Measurements from ENCODE around the gene PPIP5K2.

PPIP5K2 gene

DNA sequence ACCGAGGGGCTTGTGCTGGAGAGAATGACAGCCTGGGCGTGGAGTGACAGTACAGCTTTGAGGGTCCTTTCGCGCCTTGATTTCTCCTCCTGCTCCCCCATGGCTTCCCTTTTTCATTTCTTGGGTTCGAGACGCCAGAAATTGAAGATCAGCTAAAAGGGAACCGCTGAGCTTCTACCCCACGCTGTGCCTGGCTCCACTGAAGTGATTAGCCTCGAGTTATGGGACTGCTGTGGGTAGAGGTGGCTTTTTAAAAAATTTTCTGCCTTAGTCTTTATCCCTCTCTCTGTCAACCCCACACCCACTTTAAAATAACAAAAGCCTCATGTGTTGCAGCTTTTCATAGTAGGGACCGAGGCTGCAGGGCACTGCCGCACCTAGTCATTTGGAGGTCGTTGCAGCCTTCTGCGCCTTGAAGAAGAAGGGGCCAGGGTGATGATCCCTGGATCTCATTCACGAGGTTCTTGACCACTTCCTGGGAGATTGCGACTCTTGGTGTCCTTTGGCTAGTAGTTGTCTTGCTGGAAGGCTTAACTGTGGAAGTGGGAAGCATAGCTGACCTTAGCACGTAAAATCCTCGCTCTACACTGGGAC, 603 bp downstream of the PPIP5K2 start:
- H2AFZ ChIP-seq (ENCODE audit: low read depth) = peak overlapping the region; percentile 33; the same call in 1 of the 2 replicates
- H3K9ac ChIP-seq = peak overlapping the region; percentile 99

DNA sequence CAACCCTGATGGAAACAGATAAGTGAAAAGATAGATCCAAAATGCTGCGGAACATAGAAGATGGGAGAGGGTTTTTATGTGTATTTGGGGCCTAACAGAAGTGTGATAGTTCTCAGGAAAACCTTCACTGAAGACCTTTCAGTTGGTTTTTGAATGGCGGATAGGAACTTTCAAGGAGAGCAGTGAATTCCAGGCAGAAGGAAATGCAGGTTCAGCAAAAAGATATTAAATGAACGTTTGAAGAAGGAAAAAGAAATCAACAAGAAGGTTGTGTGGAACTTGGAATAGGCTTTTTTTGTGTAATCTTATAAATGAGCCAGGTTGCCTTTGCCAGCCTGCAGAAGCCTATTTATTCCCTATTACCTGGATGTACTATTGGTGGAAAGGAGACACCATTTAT, 2.1 kb downstream of the PPIP5K2 start:
- no peak overlapping the region for H3K4me3 ChIP-seq (IDR thresholded peaks at IDR 0.05; ENCODE audit: insufficient read depth, low read depth, low read length)
- H3K27ac ChIP-seq = no peak overlapping the region
- TF ChIP-seq, protein P1, sequence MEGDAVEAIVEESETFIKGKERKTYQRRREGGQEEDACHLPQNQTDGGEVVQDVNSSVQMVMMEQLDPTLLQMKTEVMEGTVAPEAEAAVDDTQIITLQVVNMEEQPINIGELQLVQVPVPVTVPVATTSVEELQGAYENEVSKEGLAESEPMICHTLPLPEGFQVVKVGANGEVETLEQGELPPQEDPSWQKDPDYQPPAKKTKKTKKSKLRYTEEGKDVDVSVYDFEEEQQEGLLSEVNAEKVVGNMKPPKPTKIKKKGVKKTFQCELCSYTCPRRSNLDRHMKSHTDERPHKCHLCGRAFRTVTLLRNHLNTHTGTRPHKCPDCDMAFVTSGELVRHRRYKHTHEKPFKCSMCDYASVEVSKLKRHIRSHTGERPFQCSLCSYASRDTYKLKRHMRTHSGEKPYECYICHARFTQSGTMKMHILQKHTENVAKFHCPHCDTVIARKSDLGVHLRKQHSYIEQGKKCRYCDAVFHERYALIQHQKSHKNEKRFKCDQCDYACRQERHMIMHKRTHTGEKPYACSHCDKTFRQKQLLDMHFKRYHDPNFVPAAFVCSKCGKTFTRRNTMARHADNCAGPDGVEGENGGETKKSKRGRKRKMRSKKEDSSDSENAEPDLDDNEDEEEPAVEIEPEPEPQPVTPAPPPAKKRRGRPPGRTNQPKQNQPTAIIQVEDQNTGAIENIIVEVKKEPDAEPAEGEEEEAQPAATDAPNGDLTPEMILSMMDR (conservative IDR thresholded peaks at IDR 0.05; ENCODE audit: low read depth, low read length) = no peak
- H3K4me2 ChIP-seq = peak overlapping the region; percentile 51; the same call in 1 of the 2 replicates
- H4K20me1 ChIP-seq (ENCODE audit: insufficient read depth) = no peaks in the 10 kb centered on the region
- no peaks in the 10 kb centered on the region for H3K27me3 ChIP-seq (ENCODE audit: insufficient read depth, low read depth)
- no peak overlapping the region for H2AFZ ChIP-seq (ENCODE audit: low read depth)
- no peaks in the 10 kb centered on the region for H3K36me3 ChIP-seq (ENCODE audit: insufficient read depth)
- no peak overlapping the region for H3K9ac ChIP-seq
- peaks cover 48% of the 10 kb centered on the region for H3K79me2 ChIP-seq (ENCODE audit: insufficient read depth, low read depth)
- H3K4me1 ChIP-seq (ENCODE audit: low read depth, poor library complexity, severe bottlenecking) = peaks cover 30% of the 10 kb centered on the region

More for the DNA sequence above, 603 bp downstream of the PPIP5K2 start:
- Histone ChIP-seq H3K4me2 (peak overlapping the region; percentile 51), H4K20me1 (ENCODE audit: insufficient read depth) (no peaks in the 10 kb centered on the region), H3K4me3 (IDR thresholded peaks at IDR 0.05; ENCODE audit: insufficient read depth, low read depth, low read length) (peak overlapping the region; percentile 39), H3K4me1 (ENCODE audit: low read depth, poor library complexity, severe bottlenecking) (peaks cover 37% of the 10 kb centered on the region), H3K27me3 (ENCODE audit: insufficient read depth, low read depth) (no peaks in the 10 kb centered on the region), H3K79me2 (ENCODE audit: insufficient read depth, low read depth) (peaks cover 48% of the 10 kb centered on the region), H3K36me3 (ENCODE audit: insufficient read depth) (no peaks in the 10 kb centered on the region), H3K27ac (peak overlapping the region; percentile 100)
- TF ChIP-seq, protein P1 (conservative IDR thresholded peaks at IDR 0.05; ENCODE audit: low read depth, low read length) = no peak

DNA sequence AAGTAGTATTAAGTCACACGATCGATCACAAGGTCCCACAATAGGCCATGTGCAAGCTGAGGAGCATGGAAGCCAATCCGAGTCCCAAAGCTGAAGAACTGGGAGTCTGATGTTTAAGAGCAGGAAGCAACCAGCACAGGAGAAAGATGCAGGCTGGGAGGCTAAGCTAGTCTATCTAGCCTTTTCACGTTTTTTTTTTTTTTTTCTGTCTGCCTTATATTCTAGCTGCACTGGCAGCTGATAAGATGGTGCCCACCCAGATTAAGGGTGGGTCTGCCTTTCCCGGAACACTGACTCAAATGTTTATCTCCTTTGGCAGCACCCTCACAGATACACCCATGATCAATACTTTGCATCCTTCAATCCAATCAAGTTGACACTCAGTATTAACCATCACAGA, 6.5 kb downstream of the PPIP5K2 start:
- Histone ChIP-seq H3K27ac (no peak overlapping the region), H3K4me1 (ENCODE audit: low read depth, poor library complexity, severe bottlenecking) (peaks cover 11% of the 10 kb centered on the region), H3K4me3 (IDR thresholded peaks at IDR 0.05; ENCODE audit: insufficient read depth, low read depth, low read length) (no peak overlapping the region), H4K20me1 (ENCODE audit: insufficient read depth) (no peaks in the 10 kb centered on the region), H3K79me2 (ENCODE audit: insufficient read depth, low read depth) (peaks cover 23% of the 10 kb centered on the region), H3K27me3 (ENCODE audit: insufficient read depth, low read depth) (no peaks in the 10 kb centered on the region), H3K4me2 (no peak overlapping the region), H2AFZ (ENCODE audit: low read depth) (no peak overlapping the region), H3K9ac (no peak overlapping the region), H3K36me3 (ENCODE audit: insufficient read depth) (0 out of 2 replicates have a peak, but pooled peaks cover 5% of the 10 kb centered on the region)
- TF ChIP-seq, protein P1 (conservative IDR thresholded peaks at IDR 0.05; ENCODE audit: low read depth, low read length) = no peak

DNA sequence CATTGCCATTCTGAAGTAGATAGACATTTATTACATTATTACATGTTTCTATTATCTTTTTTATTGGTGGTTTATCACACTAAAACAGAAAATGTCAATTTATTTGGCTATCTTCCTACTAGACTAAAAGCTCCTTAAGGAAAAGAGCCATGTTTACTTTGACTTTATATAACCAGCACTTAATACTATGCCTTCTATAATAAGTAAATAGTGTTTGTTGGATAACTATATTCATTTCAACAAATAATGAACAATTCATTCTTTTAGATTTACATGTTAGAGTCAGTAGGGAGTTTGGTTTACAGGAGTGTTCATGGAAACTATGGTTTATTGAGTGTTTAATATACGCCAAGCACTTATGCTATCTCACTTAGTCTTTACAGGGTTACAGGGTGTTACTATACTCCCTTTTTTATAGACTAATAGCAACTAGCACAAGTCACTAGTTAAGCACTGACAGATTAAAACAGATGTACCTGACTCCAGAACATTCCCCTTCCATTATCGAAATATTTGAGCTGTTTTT, 7.3 kb downstream of the PPIP5K2 start:
- Histone ChIP-seq H3K4me3 (IDR thresholded peaks at IDR 0.05; ENCODE audit: insufficient read depth, low read depth, low read length) (no peak overlapping the region), H3K27ac (no peak overlapping the region), H2AFZ (ENCODE audit: low read depth) (no peak overlapping the region), H4K20me1 (ENCODE audit: insufficient read depth) (no peaks in the 10 kb centered on the region), H3K36me3 (ENCODE audit: insufficient read depth) (0 out of 2 replicates have a peak, but pooled peaks cover 5% of the 10 kb centered on the region), H3K27me3 (ENCODE audit: insufficient read depth, low read depth) (no peaks in the 10 kb centered on the region), H3K4me1 (ENCODE audit: low read depth, poor library complexity, severe bottlenecking) (peaks cover 3% of the 10 kb centered on the region), H3K79me2 (ENCODE audit: insufficient read depth, low read depth) (peaks cover 15% of the 10 kb centered on the region), H3K9ac (no peak overlapping the region), H3K4me2 (no peak overlapping the region)
- TF ChIP-seq, protein P1 (conservative IDR thresholded peaks at IDR 0.05; ENCODE audit: low read depth, low read length) = no peak

All from KMS-11 (cell line).